HepG2 (cell line): ENCODE data around the gene FAM222B. TPM values are rescaled to one million over a fixed set of nuclear protein-coding genes. Genes with fewer than 3 reads are reported as not detected.

ENCODE experiments used
- ATAC-seq: fragments of 200-7000 bp; cut with Tn5 transposase; 3 replicates; pipeline ENCODE4 v1.9.1; 2020; ENCODE audit warnings: mild to moderate bottlenecking, moderate library complexity
- BruUV-seq: library from RNA; stranded (reverse); fragments of 400-500 nt; replicated peaks from 2 replicates; lab custom pipeline; 2021; lab: Mats Ljungman, UMichigan
- CTCF ChIA-PET: fragments of 300-600 bp; formaldehyde crosslinking; extraction: SDS; loops from one replicate; lab custom pipeline; 2021; ENCODE audit warnings: low total read pairs, inconsistent platforms, low intra/inter-chr PET ratio; lab: Yijun Ruan, JAX
- POLR2A ChIA-PET: fragments of 350-600 bp; sonication (Branson Sonifier 250); formaldehyde crosslinking; loops from one replicate; lab custom pipeline; 2020; ENCODE audit warnings: antibody characterized with exemption, inconsistent platforms; lab: Yijun Ruan, JAX
- DNase-seq: peaks from one replicate; pipeline ENCODE4 v3.0.0-alpha.2; 2015; ENCODE audit warnings: low spot score
- FAIRE-seq: peaks from 3 replicates; lab custom pipeline; 2011; peaks lifted over from hg19 to GRCh38; lab: Jason Lieb, UNC
- H2AFZ ChIP-seq: one replicate; pipeline ENCODE4 v1.6.1; 2011; ENCODE audit warnings: low read length, inconsistent platforms
- H3K27ac ChIP-seq: fragments of 300-600 bp; 3 replicates; pipeline ENCODE4 v1.8.0; 2011; ENCODE audit warnings: mixed run types, mild to moderate bottlenecking, mixed read lengths, low read length, inconsistent platforms; ENCODE audit not compliant: insufficient read depth; ENCODE audit errors: extremely low read length
- H3K27me3 ChIP-seq, 2 experiments: fragments of 200-600 bp in 1 of 2; 2 replicates in 1 of 2; 3 replicates in 1 of 2; pipeline versions ENCODE4 v1.6.0 to v1.8.0; 2011; ENCODE audit warnings: low read length in 2 of 2, mild to moderate bottlenecking in 2 of 2, moderate library complexity in 2 of 2, inconsistent platforms in 1 of 2; ENCODE audit not compliant: insufficient read depth in 2 of 2, control insufficient read depth in 1 of 2
- H3K36me3 ChIP-seq, 2 experiments: fragments of 200-600 bp in 1 of 2; replicated peaks in 1 of 2; 2 replicates in 1 of 2; 3 replicates in 1 of 2; pipeline versions ENCODE4 v1.5.1 to v1.8.0; 2011; ENCODE audit warnings: low read length in 2 of 2, inconsistent platforms in 1 of 2; ENCODE audit not compliant: insufficient read depth in 2 of 2, control insufficient read depth in 1 of 2
- H3K4me1 ChIP-seq: 2 replicates; pipeline ENCODE4 v1.5.1; 2012; ENCODE audit warnings: low read length, inconsistent platforms; ENCODE audit not compliant: insufficient read depth
- H3K4me2 ChIP-seq: 2 replicates; pipeline ENCODE4 v1.6.0; 2011; ENCODE audit warnings: low read depth, low read length, inconsistent platforms
- H3K4me3 ChIP-seq, 3 experiments: fragments of 200-600 bp in 1 of 3; sonication (generic), shearing (Covaris generic) in 1 of 3; replicated peaks in 1 of 3; 2 replicates each; pipeline ENCODE4 v1.5.1; 2011 to 2016; ENCODE audit warnings: low read length in 3 of 3, inconsistent platforms in 2 of 3, low read depth in 2 of 3, mild to moderate bottlenecking in 2 of 3, control low read depth in 1 of 3, mixed read lengths in 1 of 3; ENCODE audit not compliant: insufficient read depth in 1 of 3
- H3K79me2 ChIP-seq: one replicate; pipeline ENCODE4 v1.6.1; 2011; ENCODE audit warnings: low read length, inconsistent platforms; ENCODE audit not compliant: insufficient read depth
- H3K9ac ChIP-seq: 2 replicates; pipeline ENCODE4 v1.6.0; 2011; ENCODE audit warnings: mild to moderate bottlenecking, low read depth, low read length, inconsistent platforms; ENCODE audit not compliant: insufficient read depth
- H3K9me3 ChIP-seq: 2 replicates; pipeline ENCODE4 v1.5.1; 2012; ENCODE audit warnings: mild to moderate bottlenecking, low read length
- H4K20me1 ChIP-seq: 2 replicates; pipeline ENCODE4 v1.6.0; 2011; ENCODE audit warnings: inconsistent platforms, mild to moderate bottlenecking, low read length, moderate library complexity; ENCODE audit not compliant: insufficient read depth
- CTCF ChIP-seq: sonication (generic); formaldehyde crosslinking; IDR thresholded peaks from 2 replicates; pipeline ENCODE4 v1.5.0; 2020; ENCODE audit warnings: mild to moderate bottlenecking, missing genetic modification reagents, moderate library complexity
- SMC3 ChIP-seq: IDR thresholded peaks from 2 replicates; pipeline ENCODE4 v1.6.1; 2011; ENCODE audit warnings: low read length, improper control_type of control experiment
- STAG1 ChIP-seq: sonication (generic); formaldehyde crosslinking; IDR thresholded peaks from 2 replicates; pipeline ENCODE4 v1.4.0; 2020; ENCODE audit warnings: missing genetic modification reagents
- TFDP1 ChIP-seq: IDR thresholded peaks from 2 replicates; pipeline ENCODE4 v1.6.1; 2016; ENCODE audit warnings: missing compliant biosample characterization, missing genetic modification reagents, borderline replicate concordance
- TRIM24 ChIP-seq: sonication (generic); formaldehyde crosslinking; IDR thresholded peaks from 2 replicates; pipeline ENCODE4 v1.8.0; 2022; ENCODE audit warnings: mild to moderate bottlenecking, missing genetic modification reagents
- ZNF317 ChIP-seq: sonication (generic); formaldehyde crosslinking; IDR thresholded peaks from 2 replicates; pipeline ENCODE4 v1.5.0; 2020; ENCODE audit warnings: mild to moderate bottlenecking, missing genetic modification reagents
- ZNF577 ChIP-seq: sonication (generic); formaldehyde crosslinking; IDR thresholded peaks from 2 replicates; pipeline ENCODE4 v1.4.0; 2020; ENCODE audit warnings: mild to moderate bottlenecking, low read depth, missing genetic modification reagents, borderline replicate concordance
- ZNF713 ChIP-seq: sonication (generic); formaldehyde crosslinking; IDR thresholded peaks from 2 replicates; pipeline ENCODE4 v1.4.0; 2020; ENCODE audit warnings: mild to moderate bottlenecking, missing genetic modification reagents
- ZSCAN12 ChIP-seq: sonication (generic); formaldehyde crosslinking; IDR thresholded peaks from 2 replicates; pipeline ENCODE4 v1.9.0; 2021; ENCODE audit warnings: mild to moderate bottlenecking, missing genetic modification reagents
- ZZZ3 ChIP-seq: sonication (generic); formaldehyde crosslinking; IDR thresholded peaks from 2 replicates; pipeline ENCODE4 v1.4.0; 2020; ENCODE audit warnings: missing genetic modification reagents, mild to moderate bottlenecking, borderline replicate concordance
- WGBS: methylation state at CpG from one replicate; pipeline ENCODE4 v1.1.6; 2017; ENCODE audit warnings: low lambda C conversion rate; 5-methylcytosine and 5-hydroxymethylcytosine counted together
- in situ Hi-C: cut with HindIII; loops from 2 replicates; pipeline ENCODE4 v1.10.0; 2017; ENCODE audit warnings: low pct_unique_long_range_greater_than_20kb; ENCODE audit not compliant: extremely low pct_ligation_motif_present
- intact Hi-C: fragments of 100-400 bp; cut with micrococcal nuclease; formaldehyde crosslinking; loops from one replicate; pipeline ENCODE4 v1.10.0; 2022; ENCODE audit not compliant: unreplicated experiment
- polyA plus RNA-seq, 8 experiments: library from polyadenylated mRNA; depleted of rRNA in 3 of 8; stranded (reverse) in 7 of 8; unstranded in 1 of 8; fragments of >200 nt; fragmentation: Illumina TruSeq in 4 of 8; extraction: Trizol in 4 of 8; gene quantifications; 2 replicates each; pipeline versions ENCODE4 v1.2.1 to v1.2.3, GENCODE V29; 2011 to 2016; ENCODE audit warnings: low read depth in 4 of 8, missing spikeins in 1 of 8, mixed read lengths in 1 of 8; ENCODE audit not compliant: insufficient read depth in 1 of 8
- total RNA-seq, 5 experiments: library from RNA; depleted of rRNA; stranded (reverse); fragments of >200 nt; fragmentation: Illumina TruSeq; extraction: Trizol; gene quantifications; 2 replicates each; pipeline ENCODE4 v1.2.3, GENCODE V29; 2016; ENCODE audit warnings: low read depth in 1 of 5

FAM222B gene
- total and polyA plus RNA-seq, 2 of the 13 experiments (the other 11 are each of a cell fraction or from before 2014, with no cell fraction given), result 3.5 to 7.3 TPM

- ATAC-seq (no peak), DNase-seq (no peak), FAIRE-seq (no peak)
- Histone ChIP-seq H3K4me2 (no peak overlapping the region), H3K9ac (no peak overlapping the region), H3K79me2 (peaks cover 18% of the 10 kb centered on the region), H3K36me3 (peaks cover 5 to 12% of the 10 kb centered on the region in 2 experiments; a peak in 3 of 5 replicates), H2AFZ (no peak overlapping the region), H4K20me1 (no peaks in the 10 kb centered on the region), H3K4me3 (no peak overlapping the region), H3K4me1 (peaks cover 33% of the 10 kb centered on the region), H3K27ac (no peak overlapping the region), H3K9me3 (no peaks in the 10 kb centered on the region), H3K27me3 (peaks cover 1 to 2% of the 10 kb centered on the region in 2 experiments; a peak in 2 of 5 replicates)
- in situ Hi-C loops (no loop called here), intact Hi-C loops (no loop called here)
- ChIA-PET CTCF (no interaction called here), POLR2A (interaction anchor here (1.2 to 1.5 kb wide), 3 partner anchors 11 to 124 kb away, joined by 3 to 4 read pairs (median 4); partner anchors contain the start of gene FAM222B)
- TF ChIP-seq ZNF713 (CRISPR knock-in tag) (no peak), ZNF317 (0 out of 2 replicates have a peak, but pooled peaks have one; percentile 19), TFDP1 (CRISPR knock-in tag) (no peak)
- BruUV-seq, result no TSS peak
- 62% methylated on average over 2 of the region's 2 CpGs for WGBS
These were observed 10.7 kb upstream of the FAM222B start for GRCh38 chr17:28853295-28853694.

- Histone ChIP-seq H3K27me3 (peaks cover 0 to 1% of the 10 kb centered on the region in 2 experiments; a peak in 2 of 5 replicates), H3K9ac (no peak overlapping the region), H4K20me1 (no peaks in the 10 kb centered on the region), H3K4me2 (peak overlapping the region; percentile 46; the same call in 1 of the 2 replicates), H3K36me3 (no peaks in the 10 kb centered on the region), H3K4me1 (peaks cover 22% of the 10 kb centered on the region), H3K9me3 (no peaks in the 10 kb centered on the region), H3K4me3 (no peak overlapping the region), H2AFZ (no peak overlapping the region), H3K27ac (no peak overlapping the region), H3K79me2 (peaks cover 2% of the 10 kb centered on the region)
- in situ Hi-C loops (no loop called here), intact Hi-C loops (no loop called here)
- WGBS, result 58% methylated on average over 5 of the region's 5 CpGs
- no peak for DNase-seq
- TF ChIP-seq CTCF (CRISPR knock-in tag) (0 out of 2 replicates have a peak, but pooled peaks have one; percentile 14), TRIM24 (CRISPR knock-in tag) (no peak), STAG1 (CRISPR knock-in tag) (peak; percentile 5; the same call in 1 of the 2 replicates), ZSCAN12 (CRISPR knock-in tag) (no peak), SMC3 (peak; percentile 6; the same call in 1 of the 2 replicates), ZZZ3 (CRISPR knock-in tag) (no peak), ZNF577 (CRISPR knock-in tag) (no peak)
- FAIRE-seq, result no peak
- ATAC-seq, result peak; percentile 67
- ChIA-PET CTCF (interaction anchor here (0.7 to 2.1 kb wide), 4 partner anchors 29 to 103 kb away, joined by 3 to 9 read pairs (median 4); partner anchors contain the start of gene DHRS13), POLR2A (interaction anchor here (0.6 kb wide), 1 partner anchor 36 kb away, joined by 4 read pairs; no protein-coding TSS in a partner anchor)
- no TSS peak for BruUV-seq
These were observed 6.7 kb upstream of the FAM222B start for GRCh38 chr17:28849281-28849680.
